CD4-positive, alpha-beta T cell treated with Interleukin-12 subunit alpha and Interleukin-12 subunit beta, for 1 hour (primary cell): ENCODE data around the gene ZNF335.
A peak's percentile ranks its signal among the peaks of the same experiment; 100 is the strongest.
"Not testable (repeated sequence)": the region's sequence is repeated elsewhere in the genome, so short reads cannot be mapped to it uniquely, and the experiment has no call there.

Experiments used
- DNase-seq: peaks from one replicate; pipeline ENCODE4 v3.0.0-alpha.2; 2020

ZNF335 gene

DNA sequence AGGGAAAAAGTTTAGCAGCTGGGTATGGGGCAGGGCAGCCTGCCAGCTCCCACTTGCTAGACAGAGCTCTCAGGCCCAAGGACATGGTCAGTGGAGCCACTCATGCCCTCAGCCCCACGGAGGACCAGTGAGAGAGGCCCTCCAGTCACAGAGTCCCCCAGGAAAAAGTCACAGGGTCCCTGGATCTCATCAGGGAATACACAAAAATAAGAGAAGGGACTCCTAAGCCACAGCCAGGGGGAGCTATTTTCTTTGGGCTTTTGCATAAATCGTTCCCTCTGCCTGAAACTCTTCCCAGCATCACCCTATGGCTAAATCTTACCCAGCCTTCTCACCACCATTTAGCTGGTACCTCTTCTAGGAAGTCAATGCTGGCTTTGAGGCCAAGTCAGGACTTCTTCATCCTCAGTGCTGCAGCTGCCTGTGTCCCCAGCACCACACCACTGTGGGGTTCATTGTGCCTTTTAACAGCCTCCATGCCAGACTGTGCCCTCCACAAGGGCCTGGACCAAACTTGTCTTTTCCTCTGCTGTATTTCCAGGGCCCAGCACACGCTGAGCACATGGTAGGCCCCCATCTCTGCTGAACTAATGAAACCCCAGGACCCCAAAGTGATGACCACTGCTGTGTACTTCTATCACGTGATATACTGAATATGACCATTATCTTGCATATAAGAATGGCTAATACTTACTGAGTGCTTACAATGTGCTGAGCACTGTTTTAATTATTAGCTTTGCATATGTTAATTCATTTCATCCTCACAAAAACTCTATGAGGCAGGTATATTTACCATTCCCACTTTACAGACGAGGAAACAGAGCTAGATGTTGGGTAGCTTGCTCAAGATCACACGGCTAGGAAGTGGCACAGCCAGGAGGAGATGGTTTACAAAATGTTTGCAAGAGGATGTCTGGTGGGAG lies 2.0 kb downstream of the ZNF335 start:
- peak; percentile 44 for DNase-seq

DNA sequence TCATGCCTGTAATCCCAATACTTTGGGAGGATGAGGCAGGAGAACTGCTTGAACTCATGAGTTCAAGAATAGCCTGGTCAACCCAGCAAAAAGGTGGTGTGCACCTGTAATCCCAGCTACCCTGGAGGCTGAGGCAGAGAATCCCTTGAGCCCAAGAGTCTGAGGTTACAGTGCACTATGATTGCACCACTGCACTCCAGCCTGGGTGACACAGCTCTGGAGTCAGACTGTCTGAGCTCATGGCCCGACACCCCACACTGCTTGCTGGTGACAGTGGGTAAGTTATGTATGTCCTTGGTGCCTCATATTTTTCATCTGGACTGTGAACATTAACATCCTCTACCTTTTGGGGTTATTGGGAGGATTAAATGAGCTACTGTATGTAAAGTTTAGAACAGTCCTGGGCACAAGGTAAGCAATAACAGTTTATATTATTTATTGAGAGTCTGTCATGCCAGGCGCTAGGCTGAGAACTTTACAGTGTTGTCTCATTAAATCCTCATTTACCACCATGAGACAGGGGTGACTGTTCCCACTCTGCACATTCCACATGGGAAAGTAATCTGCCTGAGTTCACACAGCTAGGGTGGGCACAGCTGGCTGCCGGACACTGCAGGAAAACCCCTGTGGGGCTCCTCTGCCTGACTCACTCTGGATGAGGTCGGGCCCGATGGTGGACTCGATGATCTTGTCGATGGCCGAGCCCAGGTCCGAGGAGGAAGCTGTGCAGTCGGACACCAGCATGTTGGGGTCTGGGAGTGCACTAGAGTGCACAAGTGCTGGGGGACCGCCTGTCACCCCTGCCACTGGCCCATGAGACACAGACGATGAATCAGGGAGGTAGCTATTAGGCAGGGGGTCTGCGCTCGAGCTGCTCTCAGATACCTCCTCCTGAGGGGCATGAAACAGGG lies 2.9 kb downstream of the ZNF335 start:
- no peak for DNase-seq

DNA sequence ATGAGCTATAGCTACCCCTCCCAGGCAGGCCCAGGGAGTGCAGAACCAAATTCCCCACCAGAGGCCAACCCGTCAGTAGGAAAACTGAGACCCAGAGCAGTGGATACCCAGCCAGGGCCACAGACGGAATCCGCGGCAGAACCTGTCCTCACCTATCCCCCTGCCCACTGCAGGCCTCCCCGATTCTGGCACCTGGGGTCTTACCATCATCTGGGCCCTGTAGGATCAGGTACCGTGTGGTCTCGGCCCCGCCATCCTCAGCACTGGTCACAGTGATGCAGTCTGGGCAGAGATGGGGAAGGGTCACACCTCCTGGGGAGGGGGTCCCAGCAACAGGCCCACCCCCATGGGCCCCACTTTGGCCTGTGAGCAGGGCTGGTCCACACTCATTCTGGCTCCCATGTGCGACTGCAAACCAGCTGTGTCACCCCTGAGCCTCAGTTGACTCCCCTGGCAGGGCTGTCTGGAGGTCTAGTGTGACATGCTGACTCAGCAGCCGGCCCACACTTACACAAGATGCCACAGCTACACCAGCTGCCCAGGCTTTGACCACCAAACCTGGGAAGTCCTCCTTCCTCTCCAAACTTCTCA lies 3.8 kb downstream of the ZNF335 start:
- no peak for DNase-seq

- no peak for DNase-seq
These were observed 4.4 kb downstream of the ZNF335 start for GRCh38 chr20:45967551-45968080.

DNA sequence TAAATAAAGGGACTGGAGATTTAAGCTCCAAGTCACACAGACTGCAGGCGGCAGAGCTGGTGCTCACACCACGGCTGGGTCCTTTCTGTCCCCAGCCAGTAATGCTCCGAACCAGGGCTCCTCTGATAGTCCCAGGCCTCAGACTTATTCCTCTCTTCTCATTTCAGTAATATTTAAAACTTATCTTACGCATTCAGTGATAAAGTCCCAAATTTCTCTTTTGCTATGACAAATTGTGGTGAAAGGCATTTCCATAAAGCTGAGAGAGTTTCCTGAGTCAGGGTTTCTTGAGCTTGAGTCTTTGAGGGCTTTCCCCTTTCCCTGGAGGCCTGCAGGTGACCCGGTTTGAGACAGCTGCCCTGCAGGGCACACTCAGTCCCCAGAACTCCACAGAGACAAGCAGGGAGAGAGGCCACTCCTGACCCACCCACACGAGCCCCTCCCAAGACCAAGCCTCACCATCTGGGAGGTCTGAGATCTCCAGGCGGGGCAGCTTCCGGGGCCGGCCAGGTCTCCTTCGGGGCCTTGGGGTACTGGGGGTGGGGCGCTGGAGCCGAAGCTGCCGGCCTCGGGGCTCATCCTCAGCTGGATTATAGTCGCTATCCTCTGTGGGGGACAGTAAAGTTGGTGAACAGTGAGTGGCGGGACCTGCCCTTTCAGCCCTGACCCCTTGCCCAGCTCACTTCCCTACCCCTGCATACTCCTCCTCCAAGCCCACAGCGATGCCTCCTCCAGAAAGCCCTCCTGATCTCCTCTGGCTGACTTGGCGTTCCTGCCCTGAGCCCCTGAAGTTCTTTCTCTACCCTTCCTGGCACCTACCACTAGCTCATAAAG lies 6.6 kb downstream of the ZNF335 start:
- no peak for DNase-seq

DNA sequence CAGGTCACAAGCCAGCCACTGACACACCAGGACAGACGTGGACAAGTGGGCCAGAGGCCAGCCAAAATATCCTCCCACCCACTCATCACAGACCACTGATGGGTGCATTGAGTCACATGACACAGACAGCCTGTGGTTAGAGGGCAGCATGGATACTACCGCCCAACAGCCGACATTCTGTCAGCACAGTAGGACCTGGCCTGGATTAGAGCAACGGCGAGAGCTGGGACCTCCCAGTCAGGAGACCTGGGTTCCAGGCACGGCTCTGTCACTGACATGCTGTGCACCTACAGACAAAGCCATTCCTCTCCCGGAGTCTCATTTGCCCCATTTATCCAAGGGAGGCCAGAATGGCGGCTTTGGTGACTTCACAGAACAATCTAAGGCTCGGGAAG lies 8.0 kb downstream of the ZNF335 start:
- no peak for DNase-seq

DNA sequence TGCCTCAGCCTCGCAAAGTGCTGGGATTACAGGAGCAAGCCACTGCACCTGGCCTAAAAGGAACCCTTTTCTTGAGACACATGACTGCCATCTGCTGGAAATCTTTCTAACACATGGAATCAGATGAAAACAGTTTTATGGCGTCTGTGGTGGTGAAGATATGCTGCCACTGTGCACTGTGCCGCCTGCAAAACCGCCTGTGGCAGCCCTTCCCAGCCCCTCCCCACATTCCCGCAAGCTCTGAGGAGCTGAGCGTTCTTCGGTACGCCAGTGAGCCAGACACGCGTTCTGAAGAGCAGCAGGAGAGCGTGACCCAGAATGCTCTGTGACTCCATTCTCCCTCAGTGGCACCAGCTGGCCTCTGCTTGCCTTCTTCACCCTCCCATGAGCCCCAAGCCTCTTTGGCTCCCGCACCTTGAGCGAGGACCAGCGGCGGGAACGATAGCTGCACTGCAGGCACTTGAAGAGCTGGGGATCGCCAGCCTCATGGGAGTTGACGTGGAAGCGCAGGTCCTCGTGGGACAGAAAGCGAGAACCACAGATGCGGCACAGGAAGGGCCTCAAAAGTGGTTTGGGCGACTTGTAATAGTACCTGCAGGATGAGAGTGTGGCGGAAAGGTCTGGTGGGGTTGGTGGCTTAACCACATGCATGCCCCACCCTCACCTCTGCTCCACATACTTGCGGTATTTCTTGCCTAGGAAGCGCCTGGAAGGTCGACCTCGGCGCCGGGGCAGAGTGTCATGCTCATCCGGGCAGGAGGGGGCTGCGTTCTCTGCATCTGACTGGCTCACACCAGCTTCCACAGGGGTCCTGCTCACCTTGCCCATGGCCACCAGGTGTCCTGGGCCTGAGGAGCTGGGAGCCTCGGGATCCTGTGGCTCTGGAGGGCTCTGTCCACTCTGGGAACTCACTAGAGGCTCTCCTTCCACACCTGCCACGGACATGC lies 8.7 kb downstream of the ZNF335 start:
- peak; percentile 44 for DNase-seq

GRCh38 chr20:45962031-45962755 lies 9.8 kb downstream of the ZNF335 start:
- DNase-seq, result no peak

- DNase-seq, result no peak
These were observed 11.9 kb downstream of the ZNF335 start for GRCh38 chr20:45959956-45960630.

- no peak for DNase-seq
These were observed 12.9 kb downstream of the ZNF335 start for GRCh38 chr20:45959126-45959525.

- DNase-seq, result no peak
These were observed 13.4 kb downstream of the ZNF335 start for GRCh38 chr20:45958593-45958992.

GRCh38 chr20:45957021-45957941 lies 14.7 kb downstream of the ZNF335 start:
- DNase-seq, result no peak

- DNase-seq, result not testable (repeated sequence)
These were observed 15.7 kb downstream of the ZNF335 start for GRCh38 chr20:45956326-45956725.

GRCh38 chr20:45953672-45954071 lies 18.3 kb downstream of the ZNF335 start:
- DNase-seq, result no peak

DNA sequence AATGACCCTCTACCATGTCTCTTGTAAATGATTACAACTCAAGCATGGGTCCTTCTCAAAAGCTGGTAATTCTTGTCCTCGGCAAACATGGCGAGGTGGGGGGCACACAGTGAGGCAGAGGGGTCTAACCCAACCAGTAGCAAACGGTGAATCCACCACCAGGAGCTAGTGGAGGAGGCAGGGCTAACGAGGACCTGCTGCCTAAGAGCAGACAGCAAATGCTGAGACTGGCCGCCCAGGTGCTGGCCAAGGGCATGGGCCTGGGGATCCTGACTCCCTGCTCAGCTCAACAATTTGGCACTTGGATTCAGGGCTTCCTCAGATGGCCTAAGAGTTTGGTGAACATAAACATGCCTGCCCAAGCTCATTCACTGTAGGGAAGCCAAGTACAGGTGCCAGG lies 19.1 kb downstream of the ZNF335 start:
- no peak for DNase-seq

DNA sequence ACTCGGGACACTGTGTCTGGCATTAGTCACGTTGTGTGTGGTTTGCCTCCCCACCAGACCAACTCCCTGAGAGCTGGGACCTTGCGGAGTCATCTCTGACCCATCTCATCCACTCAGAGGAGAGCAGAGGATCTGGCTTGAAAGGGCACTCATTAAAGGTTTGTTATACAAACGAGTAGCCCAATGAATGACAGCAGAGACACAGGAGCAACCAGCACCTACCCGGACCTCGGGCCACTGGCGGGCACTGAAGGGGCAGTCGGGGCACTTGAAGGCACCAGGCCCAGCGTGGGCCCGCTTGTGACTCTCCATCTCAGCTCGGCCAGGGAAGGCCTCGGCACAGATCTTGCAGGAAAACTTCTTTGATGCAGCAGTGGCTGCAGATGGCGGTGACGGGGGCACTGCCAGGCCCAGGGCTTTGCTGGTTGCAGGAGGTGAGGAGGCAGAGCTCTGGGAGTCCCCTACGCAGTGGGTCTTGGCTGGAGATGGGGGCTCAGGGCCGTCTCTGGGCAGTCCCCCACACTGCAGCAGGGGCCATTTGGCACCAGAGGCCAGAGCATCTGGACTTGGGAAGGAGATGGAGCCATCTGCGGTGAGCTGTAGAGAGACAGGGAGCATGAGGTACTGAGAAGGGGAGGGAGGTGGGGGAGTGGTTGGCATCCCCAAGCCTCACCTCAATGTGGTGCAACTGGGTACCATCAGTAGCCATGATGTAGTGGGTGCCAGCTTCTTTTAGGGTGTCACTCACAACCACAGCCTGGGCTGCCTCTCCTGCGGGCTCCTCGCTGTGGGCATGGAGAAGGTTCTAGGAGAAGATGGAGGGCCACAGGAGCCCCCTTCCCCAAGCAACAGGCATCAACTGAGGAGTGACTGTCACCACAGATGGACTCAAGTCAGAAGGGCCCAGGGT lies 19.8 kb downstream of the ZNF335 start:
- no peak for DNase-seq

GRCh38 chr20:45950330-45950646 lies 21.7 kb downstream of the ZNF335 start:
- DNase-seq, result no peak
